OCI-LY7 (cell line): ENCODE measurements around the gene FFAR2. TPM values are rescaled to one million over a fixed set of nuclear protein-coding genes. Genes with fewer than 3 reads are reported as not detected.

Experiments
- BruUV-seq: library from RNA; stranded (reverse); fragments of 400-500 nt; replicated peaks from 2 replicates; lab custom pipeline; 2021; lab: Mats Ljungman, UMichigan
- CTCF ChIA-PET: fragments of 300-600 bp; sonication (Branson Sonifier 250); formaldehyde crosslinking; loops from one replicate; lab custom pipeline; 2022; ENCODE audit warnings: antibody characterized with exemption; ENCODE audit not compliant: unreplicated experiment; lab: Charles Lee
- POLR2A ChIA-PET: fragments of 300-600 bp; sonication (Branson Sonifier 250); formaldehyde crosslinking; loops from one replicate; lab custom pipeline; 2022; ENCODE audit warnings: antibody characterized with exemption; lab: Charles Lee
- DNase-seq: peaks from one replicate; pipeline ENCODE4 v3.0.0-alpha.2; 2015; ENCODE audit warnings: low spot score
- H2AFZ ChIP-seq: fragments of 200-600 bp; sonication (generic), shearing (Covaris generic); 2 replicates; pipeline ENCODE4 v1.6.1; 2014; ENCODE audit warnings: mild to moderate bottlenecking, antibody characterized with exemption, low read length, moderate library complexity
- H3K27ac ChIP-seq: fragments of 200-600 bp; sonication (generic); 2 replicates; pipeline ENCODE4 v1.5.1; 2014; ENCODE audit warnings: mixed run types, low read depth, mild to moderate bottlenecking, moderate library complexity, low read length, inconsistent platforms; ENCODE audit not compliant: poor library complexity, severe bottlenecking
- H3K36me3 ChIP-seq: fragments of 200-600 bp; sonication (generic); 2 replicates; pipeline ENCODE4 v1.6.1; 2014; ENCODE audit warnings: mild to moderate bottlenecking, antibody characterized with exemption, low read length, moderate library complexity, mixed read lengths; ENCODE audit not compliant: insufficient read depth
- H3K4me1 ChIP-seq: fragments of 200-600 bp; sonication (generic); 2 replicates; pipeline ENCODE4 v1.5.1; 2014; ENCODE audit warnings: mild to moderate bottlenecking, low read length; ENCODE audit not compliant: insufficient read depth, poor library complexity, severe bottlenecking
- H3K4me2 ChIP-seq: fragments of 200-600 bp; sonication (generic); 2 replicates; pipeline ENCODE4 v1.6.1; 2014; ENCODE audit warnings: mild to moderate bottlenecking, low read length
- H3K4me3 ChIP-seq: fragments of 200-600 bp; sonication (generic); 2 replicates; pipeline ENCODE4 v1.5.1; 2014; ENCODE audit warnings: mild to moderate bottlenecking, low read depth, low read length; ENCODE audit not compliant: poor library complexity, severe bottlenecking
- H3K79me2 ChIP-seq: fragments of 200-600 bp; sonication (generic); 2 replicates; pipeline ENCODE4 v1.6.1; 2016; ENCODE audit warnings: low read depth, mild to moderate bottlenecking, low read length, moderate library complexity, mixed read lengths; ENCODE audit not compliant: insufficient read depth
- H3K9me2 ChIP-seq: fragments of 200-600 bp; sonication (generic); 2 replicates; pipeline ENCODE4 v1.6.1; 2016; ENCODE audit warnings: mild to moderate bottlenecking, low read length, mixed read lengths; ENCODE audit not compliant: insufficient read depth
- H3K9me3 ChIP-seq: fragments of 200-600 bp; sonication (generic); 2 replicates; pipeline ENCODE4 v1.6.1; 2014; ENCODE audit warnings: mild to moderate bottlenecking, mixed run types, low read length, mixed read lengths
- H4K20me1 ChIP-seq: fragments of 200-600 bp; sonication (generic); 2 replicates; pipeline ENCODE4 v1.6.1; 2014; ENCODE audit warnings: mild to moderate bottlenecking, antibody characterized with exemption, low read length, moderate library complexity, mixed read lengths; ENCODE audit not compliant: insufficient read depth
- CTCF ChIP-seq: fragments of 200-600 bp; sonication (generic); conservative IDR thresholded peaks from 2 replicates; pipeline ENCODE4 v1.5.1; 2014; ENCODE audit warnings: mild to moderate bottlenecking, antibody characterized with exemption, low read length, moderate library complexity, mixed read lengths
- EZH2phosphoT487 ChIP-seq: fragments of 200-600 bp; sonication (generic); IDR thresholded peaks from 2 replicates; pipeline ENCODE4 v1.6.1; 2018; ENCODE audit warnings: low read depth, borderline replicate concordance, mild to moderate bottlenecking, mixed run types, antibody characterized with exemption, low read length, moderate library complexity, mixed read lengths
- intact Hi-C: fragments of 100-400 bp; cut with micrococcal nuclease; formaldehyde crosslinking; loops from one replicate; pipeline ENCODE4 v1.10.0; 2022; ENCODE audit not compliant: unreplicated experiment
- total RNA-seq, 2 experiments: library from RNA; depleted of rRNA in 1 of 2; stranded (reverse); fragments of >200 nt in 1 of 2; shearing (Covaris generic) in 1 of 2; gene quantifications; 2 replicates each; pipeline ENCODE4 v1.2.3, GENCODE V29; 2014 to 2022

FFAR2 gene
- total RNA-seq, 2 experiments from 2014 or later: not detected

DNA sequence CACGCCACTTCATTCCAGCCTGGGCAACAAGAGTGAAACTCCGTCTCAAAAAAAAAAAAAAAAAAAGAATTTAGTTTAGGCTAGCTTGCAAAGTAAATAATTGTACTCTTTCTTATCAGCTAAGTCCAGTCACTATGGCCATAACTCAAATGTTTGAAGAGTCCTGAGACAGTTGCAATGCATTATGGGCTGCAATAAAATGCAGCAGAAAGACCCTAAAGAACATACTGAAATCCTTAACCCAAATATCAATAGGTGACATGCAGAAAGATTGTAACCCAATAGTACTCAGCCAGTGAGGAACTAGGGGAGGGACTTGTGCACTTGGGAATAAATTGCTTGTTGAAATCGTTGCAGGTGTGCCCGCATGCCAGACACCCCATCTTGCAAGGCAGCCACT, 20.9 kb upstream of the FFAR2 start:
- ChIA-PET CTCF (no interaction called here), POLR2A (interaction anchor here (0.7 kb wide), 1 partner anchor 162 kb away, joined by 4 read pairs; no protein-coding TSS in a partner anchor)
- H3K4me1 ChIP-seq: no peaks in the 10 kb centered on the region
- no peak overlapping the region for H3K4me2 ChIP-seq
- no TSS peak for BruUV-seq
- DNase-seq: no peak
- H4K20me1 ChIP-seq: no peaks in the 10 kb centered on the region
- no peak overlapping the region for H3K27ac ChIP-seq
- no peak overlapping the region for H3K4me3 ChIP-seq
- TF ChIP-seq EZH2phosphoT487 (no peak), CTCF (no peak)
- no peaks in the 10 kb centered on the region for H3K9me3 ChIP-seq
- no peaks in the 10 kb centered on the region for H3K36me3 ChIP-seq
- no peak overlapping the region for H2AFZ ChIP-seq
- intact Hi-C loops: no loop called here
- H3K79me2 ChIP-seq: no peaks in the 10 kb centered on the region
- no peaks in the 10 kb centered on the region for H3K9me2 ChIP-seq

DNA sequence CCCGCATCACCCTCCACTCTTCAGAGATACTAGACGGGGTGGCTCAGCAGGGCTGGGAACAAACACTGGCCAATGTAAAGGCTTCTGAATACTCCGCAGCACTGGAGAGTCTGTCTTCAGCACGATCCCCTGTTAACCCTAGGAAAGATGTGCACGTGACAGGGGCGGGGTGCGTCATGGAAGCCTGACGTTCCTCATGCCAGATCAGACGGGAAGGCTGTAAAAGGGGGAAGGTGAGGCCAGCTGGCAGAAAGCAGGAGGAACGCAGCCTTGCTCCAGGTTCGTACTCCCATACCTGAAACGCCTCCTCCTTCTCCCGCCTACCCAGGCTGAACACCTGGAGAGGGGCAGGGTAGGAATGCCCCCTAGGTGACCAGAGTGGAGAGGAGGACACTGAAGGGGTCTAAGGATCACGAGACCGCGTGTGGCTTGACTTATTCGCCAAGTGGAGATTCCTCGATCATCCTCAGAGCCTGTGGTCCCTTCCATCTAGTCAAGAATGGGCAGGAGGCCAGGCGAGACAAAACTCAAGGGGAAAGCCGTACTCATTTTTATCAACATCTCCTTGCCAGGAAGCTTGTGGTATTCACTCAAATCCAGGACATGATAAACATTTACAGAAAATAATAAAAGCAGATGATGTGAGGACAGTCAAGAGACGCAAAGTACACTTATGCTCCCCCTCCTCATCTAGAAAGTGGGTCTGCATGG, 18.2 kb upstream of the FFAR2 start:
- no peak for DNase-seq
- Histone ChIP-seq H3K4me2 (no peak overlapping the region), H3K4me1 (no peaks in the 10 kb centered on the region), H3K36me3 (no peaks in the 10 kb centered on the region), H3K9me2 (no peaks in the 10 kb centered on the region), H3K27ac (no peak overlapping the region), H2AFZ (no peak overlapping the region), H3K9me3 (no peaks in the 10 kb centered on the region), H3K4me3 (no peak overlapping the region), H4K20me1 (no peaks in the 10 kb centered on the region), H3K79me2 (no peaks in the 10 kb centered on the region)
- no TSS peak for BruUV-seq
- TF ChIP-seq EZH2phosphoT487 (no peak), CTCF (no peak)
- ChIA-PET POLR2A (no interaction called here), CTCF (no interaction called here)
- intact Hi-C loops: no loop called here

GRCh38 chr19:35430409-35431144, 17.5 kb upstream of the FFAR2 start:
- Histone ChIP-seq H3K4me2 (no peak overlapping the region), H3K27ac (no peak overlapping the region), H3K4me1 (no peaks in the 10 kb centered on the region), H2AFZ (no peak overlapping the region), H3K9me2 (no peaks in the 10 kb centered on the region), H4K20me1 (no peaks in the 10 kb centered on the region), H3K79me2 (no peaks in the 10 kb centered on the region), H3K36me3 (no peaks in the 10 kb centered on the region), H3K4me3 (no peak overlapping the region), H3K9me3 (no peaks in the 10 kb centered on the region)
- ChIA-PET POLR2A (no interaction called here), CTCF (no interaction called here)
- no peak for DNase-seq
- BruUV-seq: no TSS peak
- TF ChIP-seq CTCF (no peak), EZH2phosphoT487 (no peak)
- intact Hi-C loops: no loop called here
